ENCODE measurements around the gene NDUFAF3.

GRCh38 chr3:49025793-49026520 lies 4.0 kb downstream of the NDUFAF3 start:
- TF ChIP-seq SPI1 (IDR thresholded peaks at IDR 0.05; ENCODE audit: low read depth, low read length): no peak
- TF ChIP-seq POLR2AphosphoS5 (IDR thresholded peaks at IDR 0.05; ENCODE audit: low read depth, low read length): peak; percentile 18; the same call in 1 of the 2 replicates
- TF ChIP-seq POLR2A (IDR thresholded peaks at IDR 0.05; ENCODE audit: low read depth, low read length): no peak; the same call in 1 of the 2 replicates
